Ovary (tissue), 9 donors: ENCODE data around the gene KATNIP. TPM values are rescaled to one million over a fixed set of nuclear protein-coding genes. Genes with fewer than 3 reads are reported as not detected.

Experiments
- DNase-seq, 5 donors: peaks; one replicate each; pipeline ENCODE4 v3.0.0-alpha.2; 2019 to 2020
- H3K27ac ChIP-seq, 2 donors: fragments of 200-600 bp; one replicate each; pipeline versions ENCODE4 v1.5.1 to v1.8.0; 2019 to 2022
- H3K27me3 ChIP-seq: fragments of 200-600 bp; one replicate; pipeline ENCODE4 v1.8.0; 2022
- H3K36me3 ChIP-seq: fragments of 200-600 bp; sonication (generic); one replicate; pipeline ENCODE4 v1.5.1; 2019
- H3K4me1 ChIP-seq: one replicate; pipeline ENCODE4 v1.8.1; 2013; ENCODE audit warnings: mild to moderate bottlenecking, moderate library complexity; ENCODE audit not compliant: insufficient read depth
- H3K4me3 ChIP-seq: fragments of 200-600 bp; sonication (generic); one replicate; pipeline ENCODE4 v1.5.1; 2017
- H3K9me3 ChIP-seq, 2 donors: fragments of 200-600 bp in 1 of 2; sonication (generic) in 1 of 2; one replicate each; pipeline versions ENCODE4 v1.5.1 to v1.8.1; 2013 to 2019; ENCODE audit warnings: mild to moderate bottlenecking in 1 of 2, moderate library complexity in 1 of 2
- EP300 ChIP-seq: sonication (generic); formaldehyde crosslinking; IDR thresholded peaks from one replicate; pipeline ENCODE4 v1.6.1; 2017; ENCODE audit warnings: antibody characterized with exemption
- POLR2A ChIP-seq: fragments of 450-650 bp; IDR thresholded peaks from one replicate; pipeline ENCODE4 v1.6.1; 2017; ENCODE audit warnings: antibody characterized with exemption, mild to moderate bottlenecking, moderate library complexity
- WGBS, 3 donors: extraction: QIAGEN DNeasy Blood & Tissue Kit in 1 of 3; methylation state at CpG; one replicate each; pipeline versions ENCODE4 v1.1.5 to v1.1.7; 2013 to 2017; 5-methylcytosine and 5-hydroxymethylcytosine counted together
- intact Hi-C, 4 donors: fragments of 100-400 bp; cut with DNase I; formaldehyde crosslinking; loops; one replicate each; pipeline versions ENCODE4 v1.11.0 to v1.15.1; 2022 to 2023
- polyA plus RNA-seq, 2 donors: library from polyadenylated mRNA; stranded (reverse); fragments of 200-250 nt in 1 of 2; fragments of 350-450 nt in 1 of 2; fragmentation: Illumina TruSeq in 1 of 2; extraction: RNeasy Lipid Tissue Mini Kit (QIAGEN cat#74804) in 1 of 2; gene quantifications; one replicate each; pipeline ENCODE4 v1.2.3, GENCODE V29; 2013 to 2014
- total RNA-seq, 7 donors: library from RNA; depleted of rRNA in 2 of 7; stranded (reverse); fragments of >200 nt in 2 of 7; fragmentation: NEBNext Ultra II Directional in 3 of 7; extraction: Animal tissue kit (Norgen Biotek cat#: 25700) in 3 of 7; gene quantifications; one replicate each; pipeline versions ENCODE4 v1.1.0 to v1.2.4, GENCODE V29; 2016 to 2023
- TF ChIP-seq, protein P1 (sequence below), 3 donors: fragments of 450-650 bp in 2 of 3; fragments of 200-600 bp in 1 of 3; IDR thresholded peaks; one replicate each; pipeline versions ENCODE4 v1.5.1 to v1.8.0; 2016 to 2022; ENCODE audit warnings: antibody characterized with exemption in 3 of 3, mild to moderate bottlenecking in 1 of 3
- donor health status: DM: no; HTN: no; CAD: no; lungs with moderate emphysema.
- donor health status: DM: no; HTN: no; CAD: no.
- donor health status: Bipolar disorder and iron deficiency.
- donor health status: DM: yes; HTN: yes; CAD: no.
- donor health status: DM: no; HTN: no; CAD: no.
- donor health status: DM: yes; HTN: yes; CAD: no.

KATNIP gene
- total and polyA plus RNA-seq, 9 donors: 8.4 to 32.9 (median 19.3) TPM

DNA sequence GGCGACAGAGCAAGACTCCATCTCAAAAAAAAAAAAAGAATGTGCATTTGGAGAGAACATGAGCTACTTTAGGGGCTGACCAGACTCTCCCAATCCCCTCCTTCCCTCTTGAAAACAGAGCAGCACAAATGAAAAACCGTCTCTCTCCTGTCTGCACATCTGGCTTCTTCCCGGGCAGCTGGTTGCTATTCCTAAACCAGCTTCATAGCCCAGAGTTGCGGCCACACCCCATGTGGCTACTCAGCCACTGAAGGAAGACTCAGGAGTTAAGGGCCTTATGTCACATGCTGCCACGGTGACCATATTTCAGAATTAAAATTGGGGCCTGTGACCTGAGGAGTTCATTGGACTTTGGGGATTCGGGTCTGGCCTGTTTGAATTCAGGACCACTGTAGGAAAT lies 48.3 kb downstream of the KATNIP start:
- Histone ChIP-seq H3K27me3 (no peaks in the 10 kb centered on the region), H3K9me3 (no peaks in the 10 kb centered on the region), H3K4me1 (peaks cover 3% of the 10 kb centered on the region), H3K27ac (no peak overlapping the region), H3K4me3 (no peak overlapping the region), H3K36me3 (no peaks in the 10 kb centered on the region)
- no peak for DNase-seq
- no peak for TF ChIP-seq POLR2A
- TF ChIP-seq EP300: no peak
- TF ChIP-seq, protein P1, sequence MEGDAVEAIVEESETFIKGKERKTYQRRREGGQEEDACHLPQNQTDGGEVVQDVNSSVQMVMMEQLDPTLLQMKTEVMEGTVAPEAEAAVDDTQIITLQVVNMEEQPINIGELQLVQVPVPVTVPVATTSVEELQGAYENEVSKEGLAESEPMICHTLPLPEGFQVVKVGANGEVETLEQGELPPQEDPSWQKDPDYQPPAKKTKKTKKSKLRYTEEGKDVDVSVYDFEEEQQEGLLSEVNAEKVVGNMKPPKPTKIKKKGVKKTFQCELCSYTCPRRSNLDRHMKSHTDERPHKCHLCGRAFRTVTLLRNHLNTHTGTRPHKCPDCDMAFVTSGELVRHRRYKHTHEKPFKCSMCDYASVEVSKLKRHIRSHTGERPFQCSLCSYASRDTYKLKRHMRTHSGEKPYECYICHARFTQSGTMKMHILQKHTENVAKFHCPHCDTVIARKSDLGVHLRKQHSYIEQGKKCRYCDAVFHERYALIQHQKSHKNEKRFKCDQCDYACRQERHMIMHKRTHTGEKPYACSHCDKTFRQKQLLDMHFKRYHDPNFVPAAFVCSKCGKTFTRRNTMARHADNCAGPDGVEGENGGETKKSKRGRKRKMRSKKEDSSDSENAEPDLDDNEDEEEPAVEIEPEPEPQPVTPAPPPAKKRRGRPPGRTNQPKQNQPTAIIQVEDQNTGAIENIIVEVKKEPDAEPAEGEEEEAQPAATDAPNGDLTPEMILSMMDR (IDR thresholded peaks at IDR 0.05): no peak
- intact Hi-C loops: no loop called here
- WGBS, 3 donors: 88 to 96% (median 89%) methylated on average over 6 of the region's 6 CpGs

DNA sequence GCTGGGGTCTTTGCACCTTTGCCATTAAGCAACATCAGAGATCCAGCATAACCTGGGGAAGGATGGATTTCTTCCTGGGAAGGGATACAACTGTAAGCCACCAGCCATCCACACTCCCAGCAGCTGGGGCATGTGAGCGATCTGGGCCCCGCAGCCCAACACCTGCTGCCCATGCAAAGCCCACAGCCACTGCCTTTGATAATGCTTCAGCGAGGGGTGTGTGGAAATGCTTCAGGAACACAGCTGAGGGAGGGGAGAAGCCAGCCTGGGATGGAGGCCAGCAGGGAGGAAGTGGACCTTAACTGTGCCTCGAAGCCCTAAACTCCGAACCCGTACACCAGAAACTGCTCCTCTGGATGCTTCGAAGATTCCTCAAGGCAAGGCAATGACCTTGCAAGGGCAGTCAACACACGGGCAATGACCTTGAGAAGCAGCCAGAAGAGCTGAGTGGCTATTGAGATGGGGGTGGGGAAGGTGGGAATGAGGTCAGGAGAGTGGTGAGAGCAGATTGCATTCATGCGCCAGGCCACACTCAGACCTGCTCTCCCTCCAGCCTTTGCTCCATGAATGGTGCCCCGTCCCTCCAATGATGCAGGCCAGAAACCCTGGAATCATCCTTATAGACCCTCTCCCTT lies 49.1 kb downstream of the KATNIP start:
- Histone ChIP-seq H3K4me1 (peaks cover 3% of the 10 kb centered on the region), H3K27ac (no peak overlapping the region), H3K4me3 (no peak overlapping the region), H3K9me3 (no peaks in the 10 kb centered on the region), H3K36me3 (no peaks in the 10 kb centered on the region), H3K27me3 (no peaks in the 10 kb centered on the region)
- WGBS, 3 donors: 55 to 66% (median 64%) methylated on average over 9 to 10 of the region's 10 CpGs
- TF ChIP-seq EP300: no peak
- TF ChIP-seq POLR2A: no peak
- TF ChIP-seq, protein P1 (IDR thresholded peaks at IDR 0.05): no peak
- DNase-seq: peak in 1 of 5 donors; percentile 24
- intact Hi-C loops: loop anchor here in 1 of 4 donors (1.0 kb wide), 1 partner anchor 45 kb away; no protein-coding TSS in a partner anchor

GRCh38 chr16:27599606-27600005 lies 49.7 kb downstream of the KATNIP start:
- DNase-seq: no peak
- Histone ChIP-seq H3K4me3 (no peak overlapping the region), H3K27me3 (no peaks in the 10 kb centered on the region), H3K27ac (no peak overlapping the region), H3K4me1 (peaks cover 3% of the 10 kb centered on the region), H3K9me3 (no peaks in the 10 kb centered on the region), H3K36me3 (no peaks in the 10 kb centered on the region)
- 87 to 89% (median 89%) methylated on average over 13 of the region's 13 CpGs for WGBS, 3 donors
- TF ChIP-seq EP300: no peak
- intact Hi-C loops: loop anchor here in 1 of 4 donors (1.0 kb wide), 1 partner anchor 45 kb away; no protein-coding TSS in a partner anchor

Other genes starting within 250 kb of the KATNIP start
- gene IL4R, start 236.2 kb upstream of the KATNIP start, total RNA-seq: 10 to 100 TPM; 11.3 to 39.5 (median 17.4) TPM
- gene IL4R, start 236.2 kb upstream of the KATNIP start, polyA plus RNA-seq: 10 to 100 TPM; 13.5 to 26.6 TPM
- under 1 TPM in 5 of 7 donors, not detected in 2; 0.05 to 0.45 (median 0.23) TPM for gene IL21R, start 148.0 kb upstream of the KATNIP start, total RNA-seq
- gene IL21R, start 148.0 kb upstream of the KATNIP start, polyA plus RNA-seq: under 1 TPM; 0.01 to 1.00 TPM
- gene GTF3C1, start 231 bp upstream of the KATNIP start, total RNA-seq: 10 to 100 TPM; 50.7 to 71.7 (median 58.0) TPM
- gene GTF3C1, start 231 bp upstream of the KATNIP start, polyA plus RNA-seq: 10 to 100 TPM; 33.9 to 45.4 TPM